ENCODE results near the gene SMAD6.

SMAD6 gene

DNA sequence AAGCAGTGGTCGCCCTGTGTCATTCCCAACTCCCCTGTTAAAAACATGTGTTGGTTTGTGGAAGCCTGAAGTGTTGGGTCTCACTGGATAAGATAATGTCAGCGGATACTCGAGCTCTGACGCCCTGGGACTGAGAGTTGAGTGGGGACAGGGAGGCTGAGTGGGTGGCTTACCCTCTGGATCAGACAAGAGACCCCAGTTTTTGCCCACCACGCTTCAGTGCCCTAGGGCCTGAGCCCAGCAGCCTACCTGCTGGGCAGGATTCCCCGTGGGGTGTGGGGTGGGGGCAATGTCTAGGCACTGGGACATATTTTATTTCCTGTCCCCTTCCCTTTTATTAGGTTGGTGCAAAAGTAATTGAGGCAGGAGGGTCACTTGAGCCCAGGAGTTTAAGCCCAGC is 75.0 kb downstream of the SMAD6 start:
- no peak for DNase-seq (ENCODE audit: low read depth)

DNA sequence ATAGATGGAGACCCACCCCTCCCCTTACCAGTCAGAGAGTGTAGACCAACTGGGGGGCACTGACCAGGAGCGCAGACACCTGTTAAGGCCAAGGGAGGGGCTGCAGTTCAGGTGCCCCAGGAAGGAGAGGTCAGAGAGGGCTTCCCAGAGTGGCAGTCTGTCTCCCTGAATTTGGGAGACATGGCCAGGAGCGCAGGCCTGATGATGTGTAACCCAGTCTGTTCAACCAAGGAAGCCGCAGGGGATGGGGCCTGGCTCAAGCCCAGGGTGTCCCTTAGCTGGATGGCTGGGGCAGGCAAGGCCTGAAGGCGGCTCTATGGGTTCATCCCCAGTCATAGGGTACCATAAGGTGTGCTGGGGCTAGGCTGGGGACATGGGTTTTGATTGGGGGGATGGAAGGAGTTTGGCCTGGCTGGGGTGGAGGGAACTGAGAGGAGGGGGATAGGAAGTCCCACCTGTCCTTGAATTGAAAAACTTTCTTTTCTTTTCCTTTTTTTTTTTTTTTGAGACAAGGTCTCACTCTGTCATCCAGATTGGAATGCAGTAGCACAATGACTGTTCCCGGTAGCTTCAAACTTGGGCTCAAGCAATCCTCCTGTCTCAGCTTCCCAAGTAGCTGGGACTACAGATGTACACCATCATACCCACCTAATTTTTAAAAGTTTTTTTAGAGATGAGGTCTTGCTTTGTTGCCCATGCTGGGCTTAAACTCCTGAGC is 75.7 kb downstream of the SMAD6 start:
- no peak for DNase-seq (ENCODE audit: low read depth)

DNA sequence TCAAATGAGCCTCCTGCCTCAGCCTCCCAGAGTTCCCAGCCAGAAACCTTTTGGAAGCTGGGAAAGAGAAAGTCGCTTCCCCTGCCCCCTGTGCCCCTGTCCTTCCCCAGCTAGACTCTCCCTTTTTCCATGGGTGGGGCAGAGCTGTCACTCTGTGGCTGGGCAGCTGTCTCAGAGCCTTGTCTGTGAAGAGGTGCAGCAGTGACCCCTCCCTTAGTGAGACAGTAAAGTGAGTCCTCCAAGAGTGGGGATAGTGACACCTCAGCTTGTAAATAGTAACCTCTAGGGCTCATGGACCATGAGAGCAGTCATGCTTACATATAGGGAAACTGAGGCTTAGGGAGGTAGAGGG is 76.3 kb downstream of the SMAD6 start:
- no peak for DNase-seq (ENCODE audit: low read depth)

DNA sequence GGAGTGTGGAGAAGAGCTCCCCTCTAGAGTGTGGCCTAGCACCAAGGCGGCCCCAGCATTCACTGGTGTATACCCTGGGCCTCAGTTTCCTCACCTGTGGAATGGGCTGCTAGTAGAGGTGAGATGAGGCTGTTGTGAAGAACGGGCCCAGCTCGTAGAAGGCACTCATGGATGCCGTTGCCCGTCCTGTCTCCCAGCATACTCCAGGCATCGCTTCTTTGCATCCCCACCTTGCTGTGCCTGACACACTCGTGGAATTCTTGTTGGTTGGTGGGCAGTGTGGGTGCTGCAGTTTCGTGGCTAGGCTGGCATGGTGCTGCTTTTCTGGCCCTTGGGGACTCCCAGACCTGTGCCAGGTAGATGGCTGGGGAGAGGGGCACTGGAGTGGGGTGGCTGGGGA is 76.7 kb downstream of the SMAD6 start:
- DNase-seq (ENCODE audit: low read depth) = no peak

DNA sequence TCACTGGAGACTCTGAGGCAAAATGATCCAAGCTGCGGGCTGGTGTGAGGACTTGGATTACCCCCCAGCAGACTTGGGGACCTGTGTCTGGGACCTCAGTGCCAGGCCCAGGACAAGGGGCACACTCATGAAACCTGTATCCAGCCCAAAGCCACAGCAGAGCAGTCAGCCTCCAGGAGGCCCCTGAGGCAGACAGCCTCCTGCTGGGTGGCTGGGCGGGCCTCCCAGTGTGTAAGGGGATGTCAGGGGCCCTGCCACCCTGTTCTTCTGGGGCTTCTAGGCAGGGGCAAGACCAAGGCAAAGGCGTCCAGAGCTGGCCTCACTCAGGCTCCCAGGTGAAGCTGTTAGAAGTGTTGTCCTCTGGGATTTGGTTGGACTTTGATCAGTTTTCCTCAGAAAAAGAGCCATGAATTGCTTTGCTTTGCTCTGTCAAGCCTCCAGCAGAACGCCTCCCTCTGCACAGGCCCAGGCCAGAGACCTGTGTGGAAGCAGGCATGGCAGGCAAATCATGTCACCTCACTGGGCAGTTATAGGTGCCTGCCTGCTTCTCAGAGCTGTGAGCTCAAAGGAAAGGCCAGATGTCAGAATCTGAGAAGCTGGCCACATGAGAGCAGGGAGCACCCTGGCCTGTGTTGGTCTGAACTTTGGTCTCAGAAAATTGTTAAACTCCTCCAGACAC is 77.4 kb downstream of the SMAD6 start:
- DNase-seq (ENCODE audit: low read depth) = no peak

DNA sequence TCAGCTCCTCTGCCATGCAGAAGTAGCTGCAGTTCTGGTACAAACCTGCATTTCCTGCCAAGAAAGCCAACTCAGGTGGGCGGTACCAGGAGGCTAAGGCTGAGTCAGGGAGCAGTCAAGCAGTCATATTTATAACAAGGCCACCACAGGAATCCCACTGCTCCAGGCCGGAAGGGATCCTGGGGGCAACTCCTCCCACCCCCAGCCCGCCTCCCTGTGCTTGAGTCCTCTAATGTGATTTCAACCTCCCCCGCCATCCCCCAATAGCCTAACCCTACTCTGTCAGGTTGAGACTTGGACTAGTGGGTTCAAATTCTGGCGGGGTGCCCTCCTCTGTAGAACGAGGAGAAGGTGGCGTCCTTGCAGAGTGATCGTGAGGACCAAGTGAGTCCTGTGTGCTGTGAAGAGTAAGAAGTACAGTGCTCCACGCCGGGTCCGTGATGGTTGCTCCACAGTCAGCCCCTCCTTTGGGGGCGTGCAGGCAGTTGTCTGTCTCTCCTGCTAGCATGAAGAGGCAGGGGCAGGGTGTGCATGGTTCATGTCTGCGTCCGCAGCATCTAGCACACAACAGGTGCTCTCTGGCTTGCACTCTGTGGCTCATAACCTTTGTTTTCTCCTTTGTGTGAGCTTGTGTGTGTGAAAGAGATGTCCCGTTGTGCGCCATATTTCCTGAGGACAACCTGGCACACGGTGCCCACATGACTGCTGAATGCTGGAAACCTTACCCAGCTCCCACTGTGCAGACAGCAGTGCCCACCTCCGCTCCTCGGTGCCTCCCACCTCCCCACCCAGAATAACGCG is 78.3 kb downstream of the SMAD6 start:
- DNase-seq (ENCODE audit: low read depth) = no peak

DNA sequence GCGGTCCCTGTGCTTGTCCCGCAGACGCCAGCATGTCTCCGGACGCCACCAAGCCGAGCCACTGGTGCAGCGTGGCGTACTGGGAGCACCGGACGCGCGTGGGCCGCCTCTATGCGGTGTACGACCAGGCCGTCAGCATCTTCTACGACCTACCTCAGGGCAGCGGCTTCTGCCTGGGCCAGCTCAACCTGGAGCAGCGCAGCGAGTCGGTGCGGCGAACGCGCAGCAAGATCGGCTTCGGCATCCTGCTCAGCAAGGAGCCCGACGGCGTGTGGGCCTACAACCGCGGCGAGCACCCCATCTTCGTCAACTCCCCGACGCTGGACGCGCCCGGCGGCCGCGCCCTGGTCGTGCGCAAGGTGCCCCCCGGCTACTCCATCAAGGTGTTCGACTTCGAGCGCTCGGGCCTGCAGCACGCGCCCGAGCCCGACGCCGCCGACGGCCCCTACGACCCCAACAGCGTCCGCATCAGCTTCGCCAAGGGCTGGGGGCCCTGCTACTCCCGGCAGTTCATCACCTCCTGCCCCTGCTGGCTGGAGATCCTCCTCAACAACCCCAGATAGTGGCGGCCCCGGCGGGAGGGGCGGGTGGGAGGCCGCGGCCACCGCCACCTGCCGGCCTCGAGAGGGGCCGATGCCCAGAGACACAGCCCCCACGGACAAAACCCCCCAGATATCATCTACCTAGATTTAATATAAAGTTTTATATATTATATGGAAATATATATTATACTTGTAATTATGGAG is 79.1 kb downstream of the SMAD6 start:
- no peak for DNase-seq (ENCODE audit: low read depth)

DNA sequence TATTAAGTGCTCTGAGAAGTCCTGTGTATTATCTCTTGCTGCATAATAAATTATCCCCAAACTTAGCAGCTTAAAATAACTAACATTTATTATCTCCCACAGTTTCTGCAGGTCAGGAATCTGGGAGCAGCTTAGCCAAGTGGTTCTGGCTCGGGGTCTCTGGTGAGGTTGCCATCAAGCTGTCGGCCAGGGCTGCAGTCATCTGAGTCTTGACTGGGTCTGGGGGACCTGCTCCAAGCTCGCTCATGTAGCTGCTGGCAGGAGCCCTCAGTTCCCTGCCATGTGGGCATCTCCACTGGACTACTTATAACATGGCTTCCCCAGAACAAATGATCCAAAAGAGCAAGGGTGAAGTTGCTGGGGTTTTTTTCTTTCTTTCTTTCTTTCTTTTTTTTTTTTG is 80.7 kb downstream of the SMAD6 start:
- no peak for DNase-seq (ENCODE audit: low read depth)

DNA sequence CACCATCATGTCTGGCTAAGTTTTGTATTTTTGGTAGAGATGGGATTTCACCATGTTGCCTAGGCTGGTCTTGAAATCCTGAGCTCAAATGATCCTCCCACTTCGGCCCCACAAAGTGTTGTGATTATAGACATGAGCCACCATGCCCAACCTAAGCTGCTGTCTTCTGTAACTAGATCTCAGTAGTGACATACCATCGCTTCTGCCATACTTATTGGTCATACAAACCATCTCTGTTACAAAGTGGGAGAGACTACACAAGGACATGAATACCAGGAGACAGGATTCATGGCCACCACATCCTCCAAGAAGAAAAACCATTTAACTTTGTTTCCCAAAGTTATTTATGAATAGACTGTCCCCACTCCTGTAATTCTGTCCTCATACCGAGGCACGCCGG is 81.3 kb downstream of the SMAD6 start:
- DNase-seq (ENCODE audit: low read depth) = no peak

DNA sequence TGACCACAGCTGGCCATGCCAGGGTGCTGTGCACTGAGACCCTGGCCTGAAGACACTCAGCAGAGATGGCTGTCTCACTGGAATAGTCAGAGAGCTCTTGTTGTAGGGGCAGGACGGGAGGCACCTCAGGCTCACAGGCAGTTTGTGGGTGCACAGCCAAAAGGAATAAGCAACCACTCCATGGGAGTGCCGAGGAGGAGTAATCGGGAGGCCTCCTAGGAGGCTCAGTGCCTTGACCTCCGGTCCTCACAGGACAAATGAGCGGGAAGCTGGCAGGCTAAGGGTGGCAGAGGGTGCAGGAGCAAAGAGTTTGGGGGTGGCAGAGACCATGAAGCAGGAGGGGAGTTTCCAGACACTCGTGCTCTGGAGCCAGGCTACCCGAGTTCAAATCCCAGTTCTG is 81.7 kb downstream of the SMAD6 start:
- no peak for DNase-seq (ENCODE audit: low read depth)

DNA sequence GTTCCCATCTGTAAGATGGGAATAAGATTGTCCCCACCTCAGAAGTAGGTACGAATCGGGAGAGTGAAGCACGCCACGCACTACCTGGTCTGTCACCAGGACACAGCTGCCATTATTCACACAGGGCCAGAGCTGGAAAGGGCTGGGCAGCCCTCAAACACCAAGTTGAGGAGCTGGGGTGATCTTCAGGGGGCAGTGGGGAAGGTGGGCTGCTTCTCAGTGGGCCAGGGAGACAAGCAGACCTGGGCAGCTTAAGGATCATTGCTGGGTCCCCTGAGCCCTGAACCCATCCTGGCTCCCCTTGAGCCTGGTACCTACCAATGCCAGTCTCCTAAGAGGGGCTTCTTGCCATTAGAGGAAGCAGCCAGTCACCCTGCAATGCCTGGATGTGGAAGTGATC is 82.1 kb downstream of the SMAD6 start:
- DNase-seq (ENCODE audit: low read depth) = no peak

DNA sequence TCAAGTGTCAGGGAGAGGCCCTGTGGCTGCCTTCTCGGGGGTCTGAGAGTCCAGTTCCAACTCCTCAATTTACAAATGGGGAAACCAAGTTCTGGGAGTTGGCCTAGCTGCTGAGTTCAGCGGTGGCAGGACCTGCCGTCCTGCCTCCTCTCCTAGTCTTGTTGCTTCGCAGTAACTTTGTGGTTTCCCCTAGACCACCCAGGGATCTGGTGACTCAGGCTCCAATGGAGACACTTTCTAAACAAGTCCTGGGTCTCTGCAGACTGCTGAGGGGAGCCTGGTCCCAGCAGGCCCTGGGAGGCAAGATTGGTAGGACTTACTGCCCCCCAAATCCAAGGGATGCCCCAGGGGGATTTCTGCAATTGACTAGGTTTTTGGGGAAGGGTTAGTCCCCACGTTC is 83.6 kb downstream of the SMAD6 start:
- DNase-seq (ENCODE audit: low read depth) = peak; percentile 30

DNA sequence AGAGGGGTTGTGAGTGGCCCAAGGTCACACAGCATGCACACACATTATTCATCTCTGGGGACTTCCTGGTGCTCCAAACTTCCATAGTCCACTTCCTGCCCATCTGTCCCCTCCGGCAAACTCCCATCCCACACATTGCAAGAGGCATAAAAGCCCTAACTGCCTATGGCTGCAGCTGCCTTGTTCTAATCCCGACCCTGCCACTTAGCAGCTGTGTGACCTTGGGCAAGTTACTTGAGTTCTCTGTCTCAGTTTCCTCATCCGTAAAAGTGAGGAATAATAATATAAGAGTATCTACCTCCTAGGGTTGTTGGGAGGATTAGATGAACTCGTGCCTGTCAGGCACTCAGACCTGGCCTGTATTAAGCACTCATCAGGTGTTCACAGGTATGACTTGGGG is 84.2 kb downstream of the SMAD6 start:
- no peak for DNase-seq (ENCODE audit: low read depth)

DNA sequence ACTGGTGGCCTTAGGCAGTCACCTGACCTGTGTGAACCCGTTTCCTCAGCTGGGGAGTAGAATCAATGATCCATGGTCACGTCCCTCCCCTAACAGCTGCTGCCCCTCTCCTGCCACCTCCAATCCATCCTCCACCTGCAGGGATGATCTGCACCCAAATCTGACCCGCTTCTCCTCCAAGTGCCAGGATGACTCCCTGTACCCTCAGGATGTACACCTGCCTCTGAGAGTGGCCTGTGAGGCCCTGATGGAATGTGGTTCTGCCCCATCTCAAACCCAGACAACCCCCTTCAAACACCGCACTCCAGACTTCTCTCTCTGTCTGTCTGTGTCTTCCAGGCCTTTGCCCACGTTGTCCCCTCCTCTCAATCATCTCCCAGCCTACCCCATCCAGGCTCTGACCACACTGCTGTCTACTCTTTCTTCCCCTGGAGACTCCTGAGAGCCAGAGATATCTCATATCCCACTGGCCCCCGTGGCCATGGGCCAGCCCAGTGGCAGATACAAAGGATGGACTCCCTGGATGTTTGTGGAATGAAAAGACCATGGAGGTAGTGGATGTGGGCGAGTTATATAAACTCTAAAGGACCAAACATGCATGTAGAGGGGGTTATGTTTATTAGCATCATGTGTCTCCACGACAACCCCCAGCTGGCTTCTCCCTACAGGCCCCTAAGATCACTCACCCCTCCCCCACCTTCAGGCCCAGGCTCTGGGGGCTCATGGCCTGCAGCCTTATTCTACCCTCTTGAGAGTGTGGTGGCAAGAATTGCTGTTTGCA is 84.9 kb downstream of the SMAD6 start:
- DNase-seq (ENCODE audit: low read depth) = no peak

DNA sequence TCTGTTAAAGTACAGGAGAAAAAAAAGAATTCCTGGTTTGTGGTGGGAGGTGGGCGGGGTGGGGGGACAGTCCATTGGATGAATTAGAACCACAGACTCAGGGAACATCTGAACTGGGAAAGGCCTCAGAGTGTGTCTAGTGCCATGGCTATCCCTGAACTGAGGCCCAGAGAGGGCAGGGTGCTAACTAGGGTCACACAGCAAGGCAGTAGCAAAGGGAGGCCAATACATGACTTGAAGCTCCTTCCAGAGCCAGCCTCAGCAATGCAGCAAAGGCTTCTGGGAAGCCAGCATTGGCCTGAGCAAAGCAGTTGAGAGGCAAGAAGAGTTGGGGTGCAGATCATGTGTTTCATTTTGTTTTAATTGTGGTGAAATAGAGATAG is 85.4 kb downstream of the SMAD6 start:
- no peak for DNase-seq (ENCODE audit: low read depth)

DNA sequence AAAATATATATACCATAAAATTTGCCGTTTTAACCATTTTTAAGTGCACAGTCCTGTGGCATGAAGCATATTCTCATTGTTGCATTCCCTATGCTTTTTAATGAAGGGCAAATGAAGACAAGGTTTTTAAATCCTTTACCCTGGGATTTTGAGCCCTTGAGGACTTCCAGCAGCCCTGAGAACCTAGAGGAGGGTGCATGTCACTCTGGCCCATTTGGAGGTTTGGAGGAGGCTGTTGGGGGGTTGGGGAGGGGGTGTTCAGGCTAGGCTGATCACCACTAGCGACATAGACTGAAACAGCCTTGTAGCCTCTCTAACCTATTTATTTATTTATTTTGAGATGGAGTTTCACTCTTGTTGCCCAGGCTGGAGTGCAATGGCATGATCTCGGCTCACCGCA is 86.0 kb downstream of the SMAD6 start:
- DNase-seq (ENCODE audit: low read depth) = no peak

DNA sequence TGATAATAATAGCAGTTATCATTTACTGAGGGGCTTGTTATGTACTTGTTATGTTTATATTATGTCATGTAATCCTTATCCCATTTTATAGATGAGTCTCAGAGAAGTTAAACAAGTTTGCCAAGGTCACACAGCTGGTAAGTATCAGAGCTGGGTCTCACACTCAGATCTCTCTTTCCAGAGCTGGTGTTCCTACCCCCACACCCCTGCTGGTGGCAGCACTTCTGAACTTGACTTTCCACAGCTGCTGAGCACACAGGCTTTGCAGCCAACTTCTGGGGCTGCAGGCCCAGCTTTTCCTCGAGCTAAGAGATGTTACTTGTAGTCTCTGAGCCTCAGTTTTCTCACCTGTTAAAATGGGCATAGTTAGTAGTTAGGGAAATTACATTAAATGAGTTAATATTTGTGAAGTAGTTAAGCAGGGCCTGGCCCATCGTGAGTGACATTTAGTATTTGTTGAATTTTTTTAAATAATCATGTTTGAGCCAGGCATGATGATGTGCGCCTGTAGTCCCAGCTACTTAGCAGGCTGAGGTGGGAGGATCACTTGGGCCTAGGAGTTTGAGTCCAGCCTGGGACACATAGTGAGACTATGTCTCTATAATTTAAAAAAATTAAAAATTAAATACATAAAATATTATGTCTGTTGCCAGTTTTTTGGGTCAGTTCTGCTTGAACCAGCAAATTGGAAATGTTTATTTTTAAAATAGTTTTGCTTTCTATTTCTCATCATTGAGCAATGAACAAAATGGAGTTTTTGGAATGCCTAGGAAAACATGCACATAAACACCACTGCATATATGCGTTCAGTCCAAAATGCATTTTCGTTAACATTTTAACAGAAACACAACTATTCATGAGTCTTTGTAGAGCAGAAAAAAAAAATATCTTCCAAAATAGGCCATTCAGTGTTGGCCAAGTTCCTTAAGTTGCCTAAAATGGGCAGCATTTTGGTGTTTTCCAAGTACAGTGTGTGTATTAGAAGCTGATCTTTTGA is 87.3 kb downstream of the SMAD6 start:
- DNase-seq (ENCODE audit: low read depth) = peak; percentile 51

DNA sequence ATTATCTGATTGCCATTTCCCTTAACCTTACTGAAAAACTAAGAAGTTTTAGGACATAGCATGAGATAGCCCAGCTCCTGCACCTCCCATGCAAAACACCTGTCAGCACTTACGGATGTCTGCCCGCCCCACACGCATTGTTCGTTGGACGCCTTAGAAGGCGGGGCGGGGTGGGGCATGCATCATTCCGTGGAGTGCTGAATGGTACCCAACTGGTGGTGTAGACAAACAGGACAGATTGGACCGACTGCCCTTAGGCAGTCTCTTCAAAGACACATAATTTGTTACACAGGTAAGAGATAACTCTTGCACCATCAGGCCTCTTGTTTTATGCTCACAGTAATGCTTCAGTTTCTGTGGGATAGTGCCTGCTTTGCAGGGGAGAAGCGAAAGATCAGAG is 93.8 kb downstream of the SMAD6 start:
- DNase-seq (ENCODE audit: low read depth) = no peak

DNA sequence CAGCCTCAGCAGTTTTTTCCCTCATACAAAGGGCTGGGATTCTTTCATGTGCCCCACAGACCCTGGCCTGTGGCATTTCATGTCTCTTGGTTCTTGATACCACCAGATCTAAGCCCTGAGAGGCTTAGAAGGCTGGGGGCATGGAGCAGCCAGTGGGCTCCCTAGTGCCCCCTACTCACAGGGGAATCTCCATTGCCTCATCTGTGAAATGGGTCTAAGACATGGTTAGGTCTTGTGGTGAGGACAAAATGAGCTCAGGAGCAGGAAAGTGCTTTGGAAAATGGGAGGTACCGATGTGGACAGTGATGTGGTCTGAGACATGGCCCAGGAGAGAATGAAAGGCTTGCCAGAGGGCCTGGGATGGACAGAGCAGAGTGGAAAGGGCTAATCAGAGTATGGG is 94.3 kb downstream of the SMAD6 start:
- DNase-seq (ENCODE audit: low read depth) = no peak

DNA sequence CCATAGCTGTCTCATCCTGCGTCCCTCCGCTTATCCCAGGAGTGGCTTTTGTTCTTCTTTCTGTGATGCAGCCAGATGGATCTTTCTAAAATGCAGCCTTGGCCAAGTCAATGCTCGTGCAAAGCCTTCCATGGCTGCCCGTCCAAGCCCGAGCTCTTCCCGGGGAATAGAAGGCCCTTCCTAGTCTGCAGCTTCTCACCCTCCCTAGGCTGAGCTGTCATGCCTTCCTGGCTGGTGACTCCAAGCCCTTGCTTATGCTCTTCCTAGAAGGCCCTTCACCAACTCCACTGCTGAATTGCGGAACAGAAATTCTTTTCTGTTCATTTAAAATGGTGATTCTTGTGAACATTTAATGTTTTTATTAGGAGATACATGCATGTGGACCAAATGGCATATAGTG is 95.9 kb downstream of the SMAD6 start:
- DNase-seq (ENCODE audit: low read depth) = no peak
